Muscle layer of colon (tissue), 2 donors: ENCODE data around the gene COA8.

Experiments
- H3K27ac ChIP-seq: one replicate; pipeline ENCODE4 v1.7.0; 2013; ENCODE audit warnings: low read depth, mild to moderate bottlenecking, low read length, moderate library complexity
- H3K27me3 ChIP-seq, 2 donors: one replicate each; pipeline ENCODE4 v1.7.0; 2013; ENCODE audit warnings: low read length in 2 of 2, mild to moderate bottlenecking in 2 of 2; ENCODE audit not compliant: insufficient read depth in 2 of 2, control insufficient read depth in 1 of 2
- H3K36me3 ChIP-seq: one replicate; pipeline ENCODE4 v1.7.0; 2013; ENCODE audit warnings: mild to moderate bottlenecking, low read length; ENCODE audit not compliant: insufficient read depth
- H3K4me1 ChIP-seq: one replicate; pipeline ENCODE4 v1.7.0; 2013; ENCODE audit warnings: mild to moderate bottlenecking, low read length; ENCODE audit not compliant: insufficient read depth
- H3K4me3 ChIP-seq, 2 donors: one replicate each; pipeline ENCODE4 v1.7.0; 2013; ENCODE audit warnings: low read length in 2 of 2, low read depth in 1 of 2, mild to moderate bottlenecking in 1 of 2, moderate library complexity in 1 of 2
- H3K9ac ChIP-seq: one replicate; pipeline ENCODE4 v1.7.0; 2013; ENCODE audit warnings: low read length
- H3K9me3 ChIP-seq: one replicate; pipeline ENCODE4 v1.7.0; 2013; ENCODE audit warnings: mild to moderate bottlenecking, low read length
- donor health status: abdominal sarcoma.
- donor health status: Adenocarcinoma of cecum.

Gene COA8

DNA sequence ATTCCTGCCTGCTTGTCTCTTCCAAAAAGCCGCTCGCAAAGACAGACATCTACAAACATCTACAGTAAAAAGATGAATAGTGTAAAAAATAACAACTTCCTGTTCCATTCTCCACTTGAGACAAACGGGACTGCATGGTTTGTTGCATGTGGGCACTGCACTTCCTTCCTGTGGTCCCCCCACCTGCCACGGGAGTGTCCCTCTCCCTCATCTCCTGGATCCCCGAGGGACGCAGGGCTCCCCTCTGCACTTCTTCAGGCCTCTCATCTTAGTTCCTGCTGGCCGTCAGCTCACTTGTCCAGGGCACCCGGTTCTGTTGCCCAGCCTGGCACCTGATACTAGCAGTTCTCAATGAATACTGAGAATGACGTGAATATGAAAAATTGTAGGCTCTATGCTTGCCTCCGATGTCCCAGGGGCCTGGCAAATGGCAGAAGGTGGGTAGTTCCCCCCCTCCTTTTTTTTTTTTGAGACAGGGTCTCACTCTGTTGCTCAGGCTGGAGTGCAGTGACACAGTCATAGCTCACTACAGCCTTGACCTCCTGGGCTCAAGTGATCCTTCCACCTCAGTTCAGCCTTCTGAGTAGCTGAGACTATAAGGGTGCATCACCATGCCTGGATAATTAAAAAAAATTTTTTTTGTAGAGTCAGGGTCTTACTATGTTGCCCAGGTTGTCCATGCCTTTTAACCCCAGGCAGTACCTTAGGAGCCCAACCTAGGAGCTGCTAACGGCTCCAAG is 62.8 kb downstream of the COA8 start:
- H3K27ac ChIP-seq = no peak overlapping the region
- no peak overlapping the region for H3K9ac ChIP-seq
- no peaks in the 10 kb centered on the region for H3K27me3 ChIP-seq
- H3K4me3 ChIP-seq = no peak overlapping the region
- H3K36me3 ChIP-seq = no peaks in the 10 kb centered on the region
- H3K9me3 ChIP-seq = no peaks in the 10 kb centered on the region
- peaks cover 30% of the 10 kb centered on the region for H3K4me1 ChIP-seq

DNA sequence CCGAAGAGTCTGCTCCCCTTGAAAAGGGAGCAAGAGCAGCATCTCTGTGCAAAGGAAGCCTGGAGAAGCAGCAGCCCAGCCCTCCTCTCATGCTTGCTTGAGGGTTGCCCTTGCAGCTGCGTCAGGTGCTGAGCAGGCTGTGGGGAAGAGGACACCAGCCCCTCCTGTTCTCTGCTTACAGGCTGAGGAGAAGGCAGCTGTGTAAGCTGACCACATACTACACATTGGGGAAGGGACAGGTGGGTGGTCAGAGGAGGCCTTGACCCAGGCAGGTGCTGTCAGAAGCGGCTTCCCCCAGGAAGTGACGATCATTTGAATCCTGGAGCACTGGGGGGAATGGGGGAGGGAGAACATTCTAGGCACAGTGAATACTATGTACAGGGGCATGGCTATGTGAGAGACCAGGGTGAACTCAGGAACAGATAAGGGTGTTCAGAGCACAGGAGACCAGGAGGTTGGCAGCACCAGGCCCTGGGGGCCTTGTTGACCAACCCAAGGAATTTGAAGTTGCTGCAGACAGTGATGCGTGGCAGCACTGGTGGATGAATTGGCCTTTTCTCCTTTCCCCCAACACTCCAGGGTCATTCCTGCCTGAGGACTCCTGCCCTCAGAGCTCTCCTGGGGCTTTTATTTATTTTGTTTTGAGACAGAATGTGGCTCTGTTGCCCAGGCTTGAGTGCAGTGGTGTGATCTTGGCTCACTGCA is 63.5 kb downstream of the COA8 start:
- Histone ChIP-seq H3K4me3 (no peak overlapping the region), H3K4me1 (peaks cover 35% of the 10 kb centered on the region), H3K36me3 (no peaks in the 10 kb centered on the region), H3K9ac (no peak overlapping the region), H3K9me3 (no peaks in the 10 kb centered on the region), H3K27me3 (no peaks in the 10 kb centered on the region), H3K27ac (no peak overlapping the region)

DNA sequence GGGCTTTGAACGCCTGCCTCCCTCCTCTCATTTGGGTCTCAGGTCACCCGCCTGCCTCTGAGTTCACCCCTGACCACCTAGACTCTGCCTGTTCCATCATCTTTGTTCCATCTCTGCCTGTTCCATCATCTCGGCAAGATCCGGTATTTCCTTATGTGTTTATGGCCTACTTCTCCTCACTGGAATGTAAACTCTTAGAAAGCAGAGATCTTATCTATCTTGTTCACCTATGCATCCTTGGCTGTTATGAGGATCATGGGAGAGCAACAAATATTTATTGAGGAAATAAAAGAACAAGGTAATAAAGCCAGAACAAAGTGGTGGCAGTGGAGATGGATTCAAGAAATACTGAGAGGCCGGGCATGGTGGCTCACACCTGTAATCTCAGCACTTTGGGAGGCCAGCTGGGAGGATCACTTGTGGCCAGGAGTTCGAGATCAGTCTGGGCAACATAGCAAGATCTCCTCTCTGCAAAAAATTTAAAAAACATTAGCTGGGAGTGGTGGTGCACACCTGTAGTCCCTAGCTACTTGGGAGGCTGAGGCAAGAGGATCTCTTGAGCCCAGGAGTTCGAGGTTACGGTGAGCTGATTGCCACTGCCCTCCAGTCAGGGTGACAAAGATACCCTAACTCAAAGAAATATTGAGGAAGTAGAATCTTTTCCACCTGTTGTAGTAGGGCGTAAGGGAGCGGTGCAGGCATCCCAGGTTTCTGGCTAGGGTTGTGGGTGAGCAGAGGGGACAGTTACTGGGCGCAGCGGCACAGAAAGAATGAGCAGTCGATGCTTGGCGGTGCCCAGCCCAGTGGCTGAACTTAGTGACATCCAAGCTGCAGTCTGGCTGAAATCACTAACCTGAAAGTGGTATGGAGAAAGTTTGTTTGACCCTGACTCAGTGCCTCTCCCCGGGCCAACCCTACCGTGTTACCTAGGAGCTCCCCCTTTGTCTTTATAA is 64.6 kb downstream of the COA8 start:
- peak overlapping the region; percentile 94 for H3K9ac ChIP-seq
- H3K27me3 ChIP-seq = no peaks in the 10 kb centered on the region
- peak overlapping the region in 1 of 2 donors; percentile 49 for H3K4me3 ChIP-seq

DNA sequence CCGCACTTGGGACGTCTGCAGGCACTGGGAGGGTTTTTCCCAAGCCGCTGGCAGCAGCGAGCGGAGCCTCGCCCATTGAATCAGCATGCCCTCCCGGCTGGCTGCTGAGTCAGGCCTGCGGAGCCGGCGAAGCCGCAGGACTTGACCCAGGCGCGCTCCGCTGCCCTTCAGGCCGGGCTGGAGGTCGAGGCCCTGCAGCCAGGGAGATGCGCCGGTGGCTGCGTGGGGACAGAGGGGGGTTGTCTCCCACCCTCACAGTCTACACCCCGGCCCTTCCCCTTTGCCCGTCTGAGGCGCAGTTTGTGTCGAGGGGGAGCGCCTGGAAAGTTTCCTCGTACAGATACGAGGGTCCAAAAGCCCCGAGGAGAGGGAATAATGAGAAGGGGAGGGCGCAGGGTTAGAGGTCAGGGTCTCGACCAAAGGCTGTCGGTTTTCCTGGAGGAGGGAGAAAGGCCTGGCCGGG is 65.5 kb downstream of the COA8 start:
- Histone ChIP-seq H3K27ac (peak overlapping the region; percentile 100), H3K4me3 (peak overlapping the region; percentile 49 to 81), H3K9ac (peak overlapping the region; percentile 94), H3K27me3 (no peaks in the 10 kb centered on the region), H3K9me3 (no peaks in the 10 kb centered on the region), H3K36me3 (peaks cover 5% of the 10 kb centered on the region), H3K4me1 (peaks cover 41% of the 10 kb centered on the region)

More for the DNA sequence above, 64.6 kb downstream of the COA8 start:
- H3K27ac ChIP-seq = peak overlapping the region; percentile 100
- no peaks in the 10 kb centered on the region for H3K9me3 ChIP-seq
- peaks cover 4% of the 10 kb centered on the region for H3K36me3 ChIP-seq
- peaks cover 41% of the 10 kb centered on the region for H3K4me1 ChIP-seq

DNA sequence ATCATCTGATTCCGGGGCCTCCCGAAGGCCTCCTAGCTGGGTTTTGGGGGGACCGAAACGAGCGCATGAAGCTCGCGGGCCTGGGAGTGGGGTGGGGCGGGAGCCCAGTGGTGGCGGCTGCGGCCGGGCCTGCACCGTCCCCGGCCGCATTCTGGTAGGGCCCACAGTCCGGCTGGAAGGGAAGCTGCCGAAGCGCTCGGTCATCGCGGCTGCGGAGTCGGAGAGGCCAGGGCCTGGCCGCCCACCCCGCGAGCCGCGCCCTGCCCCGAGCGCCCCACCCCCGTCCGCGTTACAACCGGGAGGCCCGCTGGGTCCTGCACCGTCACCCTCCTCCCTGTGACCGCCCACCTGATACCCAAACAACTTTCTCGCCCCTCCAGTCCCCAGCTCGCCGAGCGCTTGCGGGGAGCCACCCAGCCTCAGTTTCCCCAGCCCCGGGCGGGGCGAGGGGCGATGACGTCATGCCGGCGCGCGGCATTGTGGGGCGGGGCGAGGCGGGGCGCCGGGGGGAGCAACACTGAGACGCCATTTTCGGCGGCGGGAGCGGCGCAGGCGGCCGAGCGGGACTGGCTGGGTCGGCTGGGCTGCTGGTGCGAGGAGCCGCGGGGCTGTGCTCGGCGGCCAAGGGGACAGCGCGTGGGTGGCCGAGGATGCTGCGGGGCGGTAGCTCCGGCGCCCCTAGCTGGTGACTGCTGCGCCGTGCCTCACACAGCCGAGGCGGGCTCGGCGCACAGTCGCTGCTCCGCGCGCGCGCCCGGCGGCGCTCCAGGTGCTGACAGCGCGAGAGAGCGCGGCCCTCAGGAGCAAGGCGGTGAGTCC is 66.1 kb downstream of the COA8 start, which contains the start of gene KLC1:
Gene KLC1 (plus strand): TSS at position 528 of the 819 bp plus-strand sequence. CDS start 25,354 bp downstream, outside the sequence.
- Histone ChIP-seq H3K9me3 (no peaks in the 10 kb centered on the region), H3K27me3 (no peaks in the 10 kb centered on the region), H3K9ac (peak within 1 kb of the TSS; percentile 94), H3K4me3 (peak within 1 kb of the TSS; percentile 49 to 81), H3K36me3 (peaks cover 5% of the 10 kb centered on the region), H3K27ac (peak within 1 kb of the TSS; percentile 100), H3K4me1 (peaks cover 39% of the 10 kb centered on the region)

DNA sequence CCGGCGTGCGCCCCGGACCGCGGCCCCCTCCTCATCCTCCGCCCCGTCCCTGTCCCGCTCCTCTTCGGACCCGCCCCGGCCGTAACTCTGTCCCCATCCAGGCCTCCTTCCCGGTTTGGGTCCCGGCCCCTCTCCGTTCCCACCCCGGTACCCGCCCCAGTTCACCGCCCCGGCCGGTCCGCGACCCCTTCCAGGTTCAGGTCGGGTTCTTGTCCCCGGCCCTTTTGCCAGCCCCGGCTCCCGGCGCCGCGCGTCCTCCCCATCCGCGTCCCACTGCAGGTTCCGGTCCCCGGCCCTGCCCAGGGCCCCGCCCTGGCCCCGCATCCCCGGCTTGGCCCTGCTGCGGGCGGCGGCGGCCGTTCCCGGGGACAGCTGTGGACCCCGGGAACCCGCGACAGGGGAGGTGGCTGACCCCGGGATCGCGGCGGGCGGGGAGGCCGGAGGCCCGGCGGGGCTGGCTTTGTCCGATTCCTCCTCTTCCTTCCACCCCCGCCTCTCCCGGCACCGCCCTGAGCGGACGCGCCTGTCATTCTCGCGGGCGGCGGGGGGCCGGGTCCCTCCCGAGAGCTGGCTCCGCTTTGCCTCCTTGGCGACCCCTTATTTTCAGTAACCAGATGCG is 66.9 kb downstream of the COA8 start:
- peaks cover 39% of the 10 kb centered on the region for H3K4me1 ChIP-seq

DNA sequence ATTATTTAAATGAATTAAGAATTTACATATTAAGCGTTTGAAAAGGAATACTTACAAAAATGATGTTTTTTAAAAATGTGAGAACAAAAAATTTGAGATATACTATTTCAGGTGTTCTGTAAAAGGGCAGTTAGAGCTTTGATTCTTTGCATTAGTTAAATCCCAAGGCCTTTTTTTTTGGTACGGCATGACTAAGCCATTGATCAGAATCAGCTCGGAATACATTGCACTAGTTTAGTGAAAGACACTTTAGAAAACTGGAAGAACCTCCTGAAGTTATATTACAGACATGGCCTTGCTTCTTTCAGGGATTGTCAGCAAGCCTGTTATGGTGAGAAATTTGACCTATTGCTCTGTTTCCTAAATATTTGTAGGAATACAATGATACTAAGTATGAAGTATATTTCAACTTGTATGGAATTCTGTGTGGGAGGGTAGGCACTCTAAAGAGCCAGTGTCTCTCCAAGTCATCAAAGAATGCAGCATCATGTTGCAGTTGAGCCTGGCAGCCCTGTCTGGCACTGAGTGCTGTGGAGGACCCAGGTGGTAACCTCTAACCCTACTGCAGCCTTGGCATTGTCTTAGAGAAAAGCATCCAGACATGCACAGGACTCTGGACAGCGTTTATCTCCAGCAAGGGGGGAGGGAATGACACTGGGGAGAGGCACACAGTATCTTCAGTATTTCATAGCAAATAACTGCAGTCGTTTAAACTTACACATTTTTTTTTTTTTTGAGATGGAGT is 67.8 kb downstream of the COA8 start:
- no peaks in the 10 kb centered on the region for H3K9me3 ChIP-seq
- H3K4me1 ChIP-seq = peaks cover 42% of the 10 kb centered on the region
- peak overlapping the region; percentile 100 for H3K27ac ChIP-seq
- peak overlapping the region; percentile 49 to 81 for H3K4me3 ChIP-seq
- H3K27me3 ChIP-seq = no peaks in the 10 kb centered on the region
- H3K9ac ChIP-seq = peak overlapping the region; percentile 9
- H3K36me3 ChIP-seq = peaks cover 5% of the 10 kb centered on the region

More for the DNA sequence above, 66.9 kb downstream of the COA8 start:
- Histone ChIP-seq H3K9me3 (no peaks in the 10 kb centered on the region), H3K4me3 (peak overlapping the region; percentile 49 to 81), H3K27ac (peak overlapping the region; percentile 100), H3K36me3 (peaks cover 5% of the 10 kb centered on the region), H3K9ac (peak overlapping the region; percentile 9), H3K27me3 (no peaks in the 10 kb centered on the region)

DNA sequence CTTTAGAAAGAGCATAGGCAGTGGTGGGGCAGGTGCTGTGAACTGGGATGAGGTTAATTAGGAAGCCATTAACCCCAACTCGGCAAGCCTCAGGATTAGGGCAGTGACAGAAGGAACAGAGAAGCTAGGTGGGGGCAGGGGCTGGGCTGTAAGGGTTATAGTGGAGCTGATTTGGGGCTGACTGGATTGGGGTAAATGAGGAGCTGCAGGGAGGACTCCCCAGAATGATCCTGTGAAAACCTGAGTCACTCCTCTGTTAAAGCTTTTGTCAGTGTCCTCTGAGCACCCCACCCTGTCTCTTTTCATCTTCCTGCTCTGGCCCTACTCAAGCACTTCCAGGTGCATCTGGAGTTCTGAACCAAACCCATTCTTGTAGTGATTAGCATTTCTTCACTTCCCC is 70.6 kb downstream of the COA8 start:
- no peaks in the 10 kb centered on the region for H3K27me3 ChIP-seq
- no peak overlapping the region for H3K27ac ChIP-seq
- H3K36me3 ChIP-seq = peaks cover 5% of the 10 kb centered on the region
- H3K4me3 ChIP-seq = no peak overlapping the region
- no peak overlapping the region for H3K9ac ChIP-seq
- no peaks in the 10 kb centered on the region for H3K9me3 ChIP-seq
- peaks cover 43% of the 10 kb centered on the region for H3K4me1 ChIP-seq

DNA sequence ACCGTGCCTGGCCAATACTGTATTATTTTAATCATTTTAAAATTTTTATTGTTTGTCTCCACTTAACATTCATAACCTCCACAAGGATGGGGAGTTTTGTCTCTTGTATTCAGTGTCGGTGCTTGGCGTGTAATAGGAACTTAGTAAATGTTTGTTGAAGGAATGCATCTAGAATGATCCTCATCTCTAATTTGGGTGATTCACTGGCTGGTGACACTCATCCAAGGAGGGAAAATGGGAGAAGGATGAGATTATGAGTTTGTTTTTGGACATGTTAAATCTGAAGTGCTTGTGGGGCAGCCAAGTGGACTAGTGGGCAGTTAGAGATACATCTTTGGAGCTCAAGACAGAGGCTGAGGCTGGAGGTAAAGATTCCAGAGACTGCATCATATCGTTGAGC is 71.4 kb downstream of the COA8 start:
- Histone ChIP-seq H3K27me3 (no peaks in the 10 kb centered on the region), H3K9me3 (no peaks in the 10 kb centered on the region), H3K36me3 (peaks cover 5% of the 10 kb centered on the region), H3K9ac (no peak overlapping the region), H3K4me1 (peaks cover 47% of the 10 kb centered on the region), H3K27ac (no peak overlapping the region), H3K4me3 (no peak overlapping the region)

DNA sequence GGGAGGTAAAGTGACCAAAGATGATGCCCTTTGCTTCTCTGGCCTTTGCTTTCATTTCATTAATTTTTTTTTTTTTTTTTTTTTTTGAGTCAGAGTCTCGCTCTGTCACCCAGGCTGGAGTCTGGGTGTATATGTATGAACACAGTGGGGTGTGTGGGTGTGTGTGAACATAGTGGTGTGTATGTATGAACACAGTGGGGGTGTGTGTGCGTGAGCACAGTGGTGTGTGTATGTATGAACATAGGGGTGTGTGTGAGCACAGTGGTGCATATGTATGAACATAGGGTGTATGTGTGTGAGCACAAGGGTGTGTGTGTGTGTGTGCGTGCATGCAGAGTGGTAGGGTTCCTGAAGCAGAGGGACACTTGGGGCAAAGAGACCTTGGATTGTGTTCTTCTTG is 75.8 kb downstream of the COA8 start:
- H3K36me3 ChIP-seq = no peaks in the 10 kb centered on the region
- no peak overlapping the region for H3K9ac ChIP-seq
- H3K4me3 ChIP-seq = no peak overlapping the region
- no peaks in the 10 kb centered on the region for H3K9me3 ChIP-seq
- H3K4me1 ChIP-seq = peaks cover 32% of the 10 kb centered on the region
- H3K27me3 ChIP-seq = no peaks in the 10 kb centered on the region
- peak overlapping the region; percentile 42 for H3K27ac ChIP-seq
